HCT116 (cell line): ENCODE results near the gene AKAP1. TPM values are rescaled to one million over a fixed set of nuclear protein-coding genes. Genes with fewer than 3 reads are reported as not detected.

Source experiments
- ATAC-seq: fragments of 200-7000 bp; cut with Tn5 transposase; 2 replicates; pipeline ENCODE4 v1.9.1; 2020; ENCODE audit warnings: mild to moderate bottlenecking, moderate library complexity
- BruUV-seq: library from RNA; stranded (reverse); fragments of 400-500 nt; replicated peaks from 2 replicates; lab custom pipeline; 2021; lab: Mats Ljungman, UMichigan
- CTCF ChIA-PET: fragments of 300-600 bp; sonication (Branson Sonifier 250); formaldehyde crosslinking; loops from one replicate; lab custom pipeline; 2021; ENCODE audit warnings: antibody characterized with exemption; lab: Charles Lee
- POLR2A ChIA-PET: fragments of 300-600, 350-600 bp; sonication (Branson Sonifier 250); formaldehyde crosslinking; loops from one replicate; lab custom pipeline; 2021; ENCODE audit warnings: antibody characterized with exemption; lab: Charles Lee
- RAD21 ChIA-PET, 2 experiments: fragments of 300-600 bp; sonication (Branson Sonifier 250); formaldehyde crosslinking; loops; one replicate each; lab custom pipeline; 2023; ENCODE audit warnings: low total read pairs in 2 of 2; ENCODE audit not compliant: uncharacterized antibody in 2 of 2, unreplicated experiment in 2 of 2, low non-redundant PET in 1 of 2; lab: Charles Lee
- DNase-seq: peaks from one replicate; pipeline ENCODE4 v3.0.0-alpha.2; 2010; ENCODE audit warnings: low read depth, low spot score
- H2AFZ ChIP-seq: fragments of 200-600 bp; shearing (Covaris generic), sonication (generic); 2 replicates; pipeline ENCODE4 v1.6.1; 2017; ENCODE audit warnings: low read depth, mixed run types, mixed read lengths, antibody characterized with exemption, low read length; ENCODE audit not compliant: poor library complexity, severe bottlenecking
- H3K27ac ChIP-seq: 2 replicates; pipeline ENCODE4 v1.5.1; 2012; ENCODE audit warnings: low read depth, low read length
- H3K27me3 ChIP-seq: fragments of 200-600 bp; sonication (generic); 2 replicates; pipeline ENCODE4 v1.6.1; 2016; ENCODE audit warnings: mixed run types, low read length, mixed read lengths; ENCODE audit not compliant: insufficient read depth
- H3K36me3 ChIP-seq, 2 experiments: fragments of 200-500 bp in 1 of 2; fragments of 200-600 bp in 1 of 2; sonication (Bioruptor generic) in 1 of 2; sonication (generic) in 1 of 2; 2 replicates each; pipeline versions ENCODE4 v1.5.1 to v1.6.1; 2014 to 2016; ENCODE audit warnings: low read length in 2 of 2, inconsistent platforms in 1 of 2, mixed read lengths in 1 of 2, mixed run types in 1 of 2; ENCODE audit not compliant: insufficient read depth in 2 of 2, control insufficient read depth in 1 of 2
- H3K4me1 ChIP-seq, 2 experiments: fragments of 200-600 bp in 1 of 2; sonication (generic) in 1 of 2; 2 replicates each; pipeline versions ENCODE4 v1.5.1 to v1.6.1; 2012 to 2017; ENCODE audit warnings: low read length in 2 of 2, inconsistent platforms in 1 of 2, mild to moderate bottlenecking in 1 of 2, mixed read lengths in 1 of 2, mixed run types in 1 of 2, moderate library complexity in 1 of 2; ENCODE audit not compliant: insufficient read depth in 2 of 2, control insufficient read depth in 1 of 2
- H3K4me2 ChIP-seq: fragments of 200-600 bp; sonication (generic); 2 replicates; pipeline ENCODE4 v1.6.1; 2017; ENCODE audit warnings: mixed run types, low read length, mixed read lengths
- H3K4me3 ChIP-seq, 2 experiments: fragments of 200-600 bp in 1 of 2; sonication (generic) in 1 of 2; replicated peaks in 1 of 2; 2 replicates each; pipeline ENCODE4 v1.5.1; 2011 to 2016; ENCODE audit warnings: low read length in 2 of 2, control low read depth in 1 of 2, low read depth in 1 of 2, mild to moderate bottlenecking in 1 of 2, mixed read lengths in 1 of 2, mixed run types in 1 of 2
- H3K79me2 ChIP-seq: fragments of 200-600 bp; sonication (generic); 2 replicates; pipeline ENCODE4 v1.6.1; 2017; ENCODE audit warnings: mild to moderate bottlenecking, mixed run types, low read length, moderate library complexity, mixed read lengths; ENCODE audit not compliant: insufficient read depth
- H3K9ac ChIP-seq: fragments of 200-600 bp; sonication (generic); 2 replicates; pipeline ENCODE4 v1.6.1; 2016; ENCODE audit warnings: low read length, mixed read lengths
- H3K9me2 ChIP-seq: fragments of 200-600 bp; sonication (generic), shearing (Covaris generic); 2 replicates; pipeline ENCODE4 v1.6.1; 2017; ENCODE audit warnings: mixed run types, mild to moderate bottlenecking, moderate library complexity; ENCODE audit not compliant: insufficient read depth
- H3K9me3 ChIP-seq, 2 experiments: fragments of 200-500 bp in 1 of 2; fragments of 200-600 bp in 1 of 2; sonication (Bioruptor generic) in 1 of 2; sonication (generic) in 1 of 2; 2 replicates each; pipeline ENCODE4 v1.6.1; 2014 to 2017; ENCODE audit warnings: low read length in 2 of 2, mixed read lengths in 2 of 2, inconsistent platforms in 1 of 2, low read depth in 1 of 2, mild to moderate bottlenecking in 1 of 2, mixed run types in 1 of 2, moderate library complexity in 1 of 2; ENCODE audit not compliant: control insufficient read depth in 1 of 2, insufficient read depth in 1 of 2
- H4K20me1 ChIP-seq: fragments of 200-600 bp; sonication (generic), shearing (Covaris generic); 2 replicates; pipeline ENCODE4 v1.6.1; 2017; ENCODE audit warnings: mixed run types, mild to moderate bottlenecking, moderate library complexity; ENCODE audit not compliant: insufficient read depth
- EGR1 ChIP-seq: IDR thresholded peaks from 2 replicates; pipeline ENCODE4 v1.6.1; 2012; ENCODE audit warnings: low read depth
- EZH2 ChIP-seq: fragments of 200-600 bp; sonication (generic); IDR thresholded peaks from 2 replicates; pipeline ENCODE4 v1.6.1; 2017; ENCODE audit warnings: antibody characterized with exemption, mixed run types
- EZH2phosphoT487 ChIP-seq: fragments of 200-600 bp; IDR thresholded peaks from 2 replicates; pipeline ENCODE4 v1.6.1; 2018; ENCODE audit warnings: antibody characterized with exemption, borderline replicate concordance
- JUND ChIP-seq: IDR thresholded peaks from 2 replicates; pipeline ENCODE4 v1.6.1; 2012
- POLR2A ChIP-seq: IDR thresholded peaks from 2 replicates; pipeline ENCODE4 v1.7.0; 2011; ENCODE audit warnings: borderline replicate concordance; ENCODE audit not compliant: insufficient read depth, insufficient read length; ENCODE audit errors: extremely low read depth
- RAD21 ChIP-seq: IDR thresholded peaks from 2 replicates; pipeline ENCODE4 v1.6.1; 2012; ENCODE audit warnings: low read depth, mild to moderate bottlenecking
- SP1 ChIP-seq: IDR thresholded peaks from 2 replicates; pipeline ENCODE4 v1.6.1; 2012; ENCODE audit warnings: low read depth
- SRF ChIP-seq: IDR thresholded peaks from 2 replicates; pipeline ENCODE4 v1.6.1; 2012; ENCODE audit warnings: low read depth
- intact Hi-C: fragments of 100-400 bp; cut with micrococcal nuclease; formaldehyde crosslinking; loops from 2 replicates; pipeline ENCODE4 v1.10.0; 2022
- total RNA-seq: library from RNA; stranded (reverse); gene quantifications from one replicate; pipeline ENCODE4 v1.2.1, GENCODE V29; 2021; ENCODE audit not compliant: unreplicated experiment

Gene AKAP1
- total RNA-seq, 1 experiment from 2014 or later: 51.6 TPM

- no peak for TF ChIP-seq EGR1
- TF ChIP-seq POLR2A: no peak
- no TSS peak for BruUV-seq
- no peak overlapping the region for H3K27ac ChIP-seq
- no peak overlapping the region for H3K9ac ChIP-seq
- H2AFZ ChIP-seq: no peak overlapping the region
- DNase-seq: no peak
- intact Hi-C loops: no loop called here
- H4K20me1 ChIP-seq: no peaks in the 10 kb centered on the region
- POLR2A ChIA-PET: no interaction called here
- H3K4me2 ChIP-seq: no peak overlapping the region
- H3K9me2 ChIP-seq: no peaks in the 10 kb centered on the region
- peak; percentile 74 for ATAC-seq
- no peak overlapping the region for H3K4me3 ChIP-seq
- H3K27me3 ChIP-seq: no peaks in the 10 kb centered on the region
- RAD21 ChIA-PET: no interaction called here
- H3K9me3 ChIP-seq: no peaks in the 10 kb centered on the region
- H3K79me2 ChIP-seq: no peaks in the 10 kb centered on the region
- CTCF ChIA-PET: no interaction called here
- no peaks in the 10 kb centered on the region for H3K36me3 ChIP-seq
- no peaks in the 10 kb centered on the region for H3K4me1 ChIP-seq
Measured at GRCh38 chr17:57050306-57050705, 34.7 kb upstream of the AKAP1 start.

- Histone ChIP-seq H3K4me2 (no peak overlapping the region), H3K27ac (no peak overlapping the region), H4K20me1 (no peaks in the 10 kb centered on the region), H3K9ac (no peak overlapping the region), H2AFZ (no peak overlapping the region), H3K4me3 (no peak overlapping the region), H3K36me3 (no peaks in the 10 kb centered on the region), H3K9me2 (no peaks in the 10 kb centered on the region), H3K4me1 (no peaks in the 10 kb centered on the region), H3K9me3 (no peaks in the 10 kb centered on the region), H3K27me3 (no peaks in the 10 kb centered on the region), H3K79me2 (no peaks in the 10 kb centered on the region)
- DNase-seq (no peak), ATAC-seq (no peak)
- intact Hi-C loops: no loop called here
- POLR2A ChIA-PET: no interaction called here
- RAD21 ChIA-PET: no interaction called here
- CTCF ChIA-PET: interaction anchor here (0.8 to 1.1 kb wide), 2 partner anchors 42 to 461 kb away, joined by 3 read pairs; no protein-coding TSS in a partner anchor
- no TSS peak for BruUV-seq
- TF ChIP-seq SRF: no peak
- TF ChIP-seq EGR1: no peak
- no peak for TF ChIP-seq RAD21
- no peak for TF ChIP-seq JUND
- TF ChIP-seq EZH2phosphoT487: no peak
- no peak for TF ChIP-seq EZH2
- TF ChIP-seq SP1: no peak
Measured at GRCh38 chr17:57051886-57052361, 33.1 kb upstream of the AKAP1 start.
